IMR-90 (cell line): ENCODE measurements around the gene NRXN2. TPM values are rescaled to one million over a fixed set of nuclear protein-coding genes. Genes with fewer than 3 reads are reported as not detected.

Experiments
- ATAC-seq: fragments of 200-7000 bp; cut with Tn5 transposase; 2 replicates; pipeline ENCODE4 v1.9.1; 2020; ENCODE audit warnings: low read depth, mild to moderate bottlenecking, moderate library complexity
- BruUV-seq: library from RNA; stranded (reverse); fragments of 400-500 nt; replicated peaks from 2 replicates; lab custom pipeline; 2021; lab: Mats Ljungman, UMichigan
- CTCF ChIA-PET: fragments of 300-600 bp; formaldehyde crosslinking; extraction: SDS; loops from one replicate; lab custom pipeline; 2021; ENCODE audit warnings: antibody characterized with exemption; lab: Yijun Ruan, JAX
- POLR2A ChIA-PET: fragments of 300-600 bp; sonication (Branson Sonifier 250); formaldehyde crosslinking; loops from one replicate; lab custom pipeline; 2022; ENCODE audit warnings: antibody characterized with exemption; ENCODE audit not compliant: unreplicated experiment; lab: Charles Lee
- DNase-seq: peaks from one replicate; pipeline ENCODE4 v3.0.0; 2013
- H2AFZ ChIP-seq: replicated peaks from 2 replicates; pipeline ENCODE3; 2013; ENCODE audit warnings: low read length, mild to moderate bottlenecking; ENCODE audit not compliant: poor library complexity
- H2AK5ac ChIP-seq: 2 replicates; pipeline ENCODE4 v1.6.1; 2013; ENCODE audit warnings: low read depth, low read length, inconsistent platforms
- H2AK9ac ChIP-seq: replicated peaks from 2 replicates; pipeline ENCODE3; 2013; ENCODE audit warnings: mild to moderate bottlenecking, low read depth, low read length, moderate library complexity; ENCODE audit not compliant: poor library complexity
- H2BK120ac ChIP-seq: 2 replicates; pipeline ENCODE4 v1.6.1; 2013; ENCODE audit warnings: low read depth, low read length, inconsistent platforms
- H2BK15ac ChIP-seq: 3 replicates; pipeline ENCODE4 v1.6.1; 2013; ENCODE audit warnings: low read depth, low read length, inconsistent platforms
- H2BK20ac ChIP-seq: 2 replicates; pipeline ENCODE4 v1.6.1; 2013; ENCODE audit warnings: low read depth, mild to moderate bottlenecking, inconsistent platforms, low read length, moderate library complexity
- H2BK5ac ChIP-seq: 2 replicates; pipeline ENCODE4 v1.6.1; 2013; ENCODE audit warnings: mild to moderate bottlenecking, low read depth, low read length, inconsistent platforms; ENCODE audit not compliant: poor library complexity, severe bottlenecking
- H3K14ac ChIP-seq: replicated peaks from 2 replicates; pipeline ENCODE4 v1.6.1; 2013; ENCODE audit warnings: low read depth, low read length, inconsistent platforms
- H3K18ac ChIP-seq: 2 replicates; pipeline ENCODE4 v1.6.1; 2013; ENCODE audit warnings: low read depth, low read length, control low read depth
- H3K23ac ChIP-seq: 2 replicates; pipeline ENCODE4 v1.6.1; 2013; ENCODE audit warnings: low read depth, low read length, inconsistent platforms
- H3K27ac ChIP-seq: 2 replicates; pipeline ENCODE4 v1.5.1; 2013; ENCODE audit warnings: mild to moderate bottlenecking, control low read depth, low read length; ENCODE audit not compliant: insufficient read depth
- H3K27me3 ChIP-seq: 2 replicates; pipeline ENCODE4 v1.6.1; 2013; ENCODE audit warnings: low read length; ENCODE audit not compliant: control insufficient read depth, insufficient read depth
- H3K36me3 ChIP-seq: 2 replicates; pipeline ENCODE4 v1.6.1; 2013; ENCODE audit warnings: low read length, mixed read lengths; ENCODE audit not compliant: control insufficient read depth, insufficient read depth
- H3K4ac ChIP-seq: 2 replicates; pipeline ENCODE4 v1.6.1; 2013; ENCODE audit warnings: low read depth, low read length, inconsistent platforms
- H3K4me1 ChIP-seq: 2 replicates; pipeline ENCODE4 v1.6.1; 2013; ENCODE audit warnings: low read length, mixed read lengths; ENCODE audit not compliant: control insufficient read depth, insufficient read depth
- H3K4me2 ChIP-seq: 2 replicates; pipeline ENCODE4 v1.6.1; 2013; ENCODE audit warnings: low read depth, mild to moderate bottlenecking, control low read depth, low read length, moderate library complexity
- H3K4me3 ChIP-seq: 2 replicates; pipeline ENCODE4 v1.5.1; 2013; ENCODE audit warnings: low read depth, mild to moderate bottlenecking, control low read depth, low read length, moderate library complexity; ENCODE audit not compliant: insufficient read depth
- H3K56ac ChIP-seq: 2 replicates; pipeline ENCODE4 v1.6.1; 2013; ENCODE audit warnings: low read length, inconsistent platforms; ENCODE audit not compliant: insufficient read depth; ENCODE audit errors: extremely low read depth
- H3K79me1 ChIP-seq, 2 experiments: 2 replicates each; pipeline ENCODE4 v1.6.1; 2013; ENCODE audit warnings: low read length in 2 of 2, inconsistent platforms in 1 of 2, low read depth in 1 of 2
- H3K9ac ChIP-seq: 2 replicates; pipeline ENCODE4 v1.6.1; 2013; ENCODE audit warnings: low read depth, low read length, control low read depth
- H3K9me1 ChIP-seq: 2 replicates; pipeline ENCODE4 v1.6.1; 2013; ENCODE audit warnings: low read length, inconsistent platforms; ENCODE audit not compliant: insufficient read depth
- H3K9me3 ChIP-seq: 2 replicates; pipeline ENCODE4 v1.6.1; 2013; ENCODE audit warnings: low read length; ENCODE audit not compliant: control insufficient read depth, insufficient read depth
- H4K20me1 ChIP-seq: 2 replicates; pipeline ENCODE4 v1.6.1; 2013; ENCODE audit warnings: low read length, inconsistent platforms; ENCODE audit not compliant: insufficient read depth
- H4K5ac ChIP-seq: 2 replicates; pipeline ENCODE4 v1.6.1; 2013; ENCODE audit warnings: mild to moderate bottlenecking, low read depth, low read length, control low read depth
- H4K8ac ChIP-seq, 2 experiments: 2 replicates each; pipeline ENCODE4 v1.6.1; 2013; ENCODE audit warnings: low read depth in 2 of 2, low read length in 2 of 2, control low read depth in 1 of 2, inconsistent platforms in 1 of 2
- H4K91ac ChIP-seq: 2 replicates; pipeline ENCODE4 v1.6.1; 2013; ENCODE audit warnings: low read depth, low read length, inconsistent platforms; ENCODE audit not compliant: insufficient read depth
- BHLHE40 ChIP-seq: fragments of 150-350 bp; IDR thresholded peaks from 2 replicates; pipeline ENCODE4 v1.6.1; 2016; ENCODE audit warnings: mild to moderate bottlenecking, low read depth, low read length
- RAD21 ChIP-seq: IDR thresholded peaks from 2 replicates; pipeline ENCODE4 v1.6.1; 2012; ENCODE audit warnings: low read length, improper control_type of control experiment
- USF2 ChIP-seq: fragments of 150-350 bp; IDR thresholded peaks from 2 replicates; pipeline ENCODE4 v1.6.1; 2017; ENCODE audit warnings: mild to moderate bottlenecking, antibody characterized with exemption, low read length, low read depth
- WGBS, 2 experiments: methylation state at CpG; one replicate each; pipeline versions ENCODE4 v1.1.5 to v1.1.7; 2013; ENCODE audit warnings: missing lambda C conversion rate in 2 of 2; ENCODE audit not compliant: insufficient read length in 1 of 2; ENCODE audit errors: extremely low coverage in 2 of 2; 5-methylcytosine and 5-hydroxymethylcytosine counted together
- dilution Hi-C: fragments of 300-500 bp; cut with HindIII; formaldehyde crosslinking; loops from one replicate; pipeline ENCODE4 v1.14.3; 2018; ENCODE audit warnings: low sequenced_read_pairs; ENCODE audit not compliant: unreplicated experiment
- in situ Hi-C: fragments of 300-500 bp; cut with MboI; formaldehyde crosslinking; loops from 3 replicates; pipeline ENCODE4 v1.14.3; 2019; ENCODE audit warnings: low sequenced_read_pairs, inconsistent platforms, mixed read lengths
- intact Hi-C: fragments of 100-400 bp; cut with micrococcal nuclease; formaldehyde crosslinking; loops from 2 replicates; pipeline ENCODE4 v1.10.0; 2022
- polyA plus RNA-seq, 3 experiments: library from polyadenylated mRNA; depleted of rRNA; stranded (reverse); fragments of >200 nt; gene quantifications; 2 replicates each; pipeline ENCODE4 v1.2.3, GENCODE V29; 2012; ENCODE audit warnings: low replicate concordance in 1 of 3
- total RNA-seq: library from RNA; depleted of rRNA; stranded (reverse); fragments of >200 nt; gene quantifications from 2 replicates; pipeline ENCODE4 v1.2.3, GENCODE V29; 2012
- TF ChIP-seq, protein P1 (sequence below): fragments of 150-350 bp; IDR thresholded peaks from 2 replicates; pipeline ENCODE4 v1.6.1; 2016; ENCODE audit warnings: low read depth, mild to moderate bottlenecking, low read length, moderate library complexity, borderline replicate concordance

The NRXN2 gene
- total and polyA plus RNA-seq, 2 of the 4 experiments (the other 2 are of a cell fraction): 0.18 to 0.22 TPM

- in situ Hi-C loops: no loop called here
- CTCF ChIA-PET: no interaction called here
Observed at GRCh38 chr11:64720167-64720566, 2.8 kb downstream of the NRXN2 start.

More at GRCh38 chr11:64720167-64720566, 2.8 kb downstream of the NRXN2 start:
- intact Hi-C loops: no loop called here
- Histone ChIP-seq H2BK15ac (no peak overlapping the region), H3K14ac (no peak overlapping the region), H2BK5ac (no peak overlapping the region), H3K27ac (no peak overlapping the region), H2BK20ac (no peak overlapping the region), H3K27me3 (peaks cover 77% of the 10 kb centered on the region), H2AFZ (no peak overlapping the region), H4K20me1 (no peaks in the 10 kb centered on the region), H3K4me2 (no peak overlapping the region), H4K5ac (no peak overlapping the region), H2AK9ac (peak overlapping the region; percentile 28), H3K9ac (no peak overlapping the region), H3K79me1 (no peaks in the 10 kb centered on the region), H3K18ac (no peak overlapping the region), H3K4ac (no peak overlapping the region), H4K91ac (no peak overlapping the region), H3K23ac (no peak overlapping the region), H2AK5ac (no peak overlapping the region), H2BK120ac (no peak overlapping the region), H3K9me3 (no peaks in the 10 kb centered on the region), H3K36me3 (no peaks in the 10 kb centered on the region), H3K56ac (no peak overlapping the region), H3K4me1 (no peaks in the 10 kb centered on the region), H4K8ac (no peak overlapping the region), H3K9me1 (no peaks in the 10 kb centered on the region), H3K4me3 (no peak overlapping the region)
- dilution Hi-C loops: no loop called here
- TF ChIP-seq, protein P1, sequence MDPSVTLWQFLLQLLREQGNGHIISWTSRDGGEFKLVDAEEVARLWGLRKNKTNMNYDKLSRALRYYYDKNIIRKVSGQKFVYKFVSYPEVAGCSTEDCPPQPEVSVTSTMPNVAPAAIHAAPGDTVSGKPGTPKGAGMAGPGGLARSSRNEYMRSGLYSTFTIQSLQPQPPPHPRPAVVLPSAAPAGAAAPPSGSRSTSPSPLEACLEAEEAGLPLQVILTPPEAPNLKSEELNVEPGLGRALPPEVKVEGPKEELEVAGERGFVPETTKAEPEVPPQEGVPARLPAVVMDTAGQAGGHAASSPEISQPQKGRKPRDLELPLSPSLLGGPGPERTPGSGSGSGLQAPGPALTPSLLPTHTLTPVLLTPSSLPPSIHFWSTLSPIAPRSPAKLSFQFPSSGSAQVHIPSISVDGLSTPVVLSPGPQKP: no peak
- TF ChIP-seq BHLHE40 (no peak), USF2 (no peak), RAD21 (no peak)
- no peak for DNase-seq
- BruUV-seq: no TSS peak
- no peak for ATAC-seq
- WGBS, 2 experiments: 90% methylated on average over 2 of the region's 9 CpGs; no CpG with 5 or more reads in 1 of the 2 experiments
- POLR2A ChIA-PET: no interaction called here
